ENCODE results near the gene CBLL1.

DNA sequence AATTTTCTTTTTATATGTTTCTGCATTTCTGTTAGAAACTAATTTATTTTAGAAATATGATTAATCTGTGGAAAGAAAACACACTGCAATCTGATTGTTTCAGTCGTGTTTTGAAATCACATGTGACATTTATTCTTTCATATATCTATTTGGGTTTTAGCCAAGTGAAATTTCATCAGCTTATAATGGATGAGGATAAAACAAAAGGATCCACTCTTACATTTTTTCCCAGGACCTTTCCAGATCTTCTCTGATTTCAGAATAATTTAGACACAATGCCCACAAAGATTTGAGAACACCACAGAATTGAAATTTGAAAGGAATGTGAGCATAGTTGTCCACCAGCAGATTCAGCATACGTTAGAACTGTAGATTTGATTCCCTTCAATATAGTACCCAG, 29.1 kb downstream of the CBLL1 start:
- TF ChIP-seq POLR2A (IDR thresholded peaks at IDR 0.05), result no peak
- TF ChIP-seq, protein P1, sequence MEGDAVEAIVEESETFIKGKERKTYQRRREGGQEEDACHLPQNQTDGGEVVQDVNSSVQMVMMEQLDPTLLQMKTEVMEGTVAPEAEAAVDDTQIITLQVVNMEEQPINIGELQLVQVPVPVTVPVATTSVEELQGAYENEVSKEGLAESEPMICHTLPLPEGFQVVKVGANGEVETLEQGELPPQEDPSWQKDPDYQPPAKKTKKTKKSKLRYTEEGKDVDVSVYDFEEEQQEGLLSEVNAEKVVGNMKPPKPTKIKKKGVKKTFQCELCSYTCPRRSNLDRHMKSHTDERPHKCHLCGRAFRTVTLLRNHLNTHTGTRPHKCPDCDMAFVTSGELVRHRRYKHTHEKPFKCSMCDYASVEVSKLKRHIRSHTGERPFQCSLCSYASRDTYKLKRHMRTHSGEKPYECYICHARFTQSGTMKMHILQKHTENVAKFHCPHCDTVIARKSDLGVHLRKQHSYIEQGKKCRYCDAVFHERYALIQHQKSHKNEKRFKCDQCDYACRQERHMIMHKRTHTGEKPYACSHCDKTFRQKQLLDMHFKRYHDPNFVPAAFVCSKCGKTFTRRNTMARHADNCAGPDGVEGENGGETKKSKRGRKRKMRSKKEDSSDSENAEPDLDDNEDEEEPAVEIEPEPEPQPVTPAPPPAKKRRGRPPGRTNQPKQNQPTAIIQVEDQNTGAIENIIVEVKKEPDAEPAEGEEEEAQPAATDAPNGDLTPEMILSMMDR (IDR thresholded peaks at IDR 0.05), result no peak

Measured in body of pancreas (tissue), 4 donors.